ENCODE data around the gene KLHL22. TPM values are rescaled to one million over a fixed set of nuclear protein-coding genes. Genes with fewer than 3 reads are reported as not detected.

Gene KLHL22
- total RNA-seq, 4 donors from 2014 or later, result 24.1 to 32.2 (median 28.4) TPM

- Histone ChIP-seq H3K27me3 (no peaks in the 10 kb centered on the region), H3K9me3 (no peaks in the 10 kb centered on the region), H3K4me1 (peaks cover 0 to 2% of the 10 kb centered on the region in 2 donors), H3K4me3 (no peak overlapping the region), H3K36me3 (peaks cover 0 to 3% of the 10 kb centered on the region in 2 donors), H3K27ac (no peak overlapping the region)
- DNase-seq (no peak), ATAC-seq (no peak)
- intact Hi-C loops (cut with DNase I; ENCODE audit: low total_unique reads) (no loop called here), in situ Hi-C loops (cut with MboI; ENCODE audit: low sequenced_read_pairs in 4 of 4) (loop anchor here in 2 of 4 donors (25.0 kb wide), 1 partner anchor 287 kb away; no protein-coding TSS in a partner anchor)
- TF ChIP-seq POLR2A (IDR thresholded peaks at IDR 0.05) (no peak), CTCF (IDR thresholded peaks at IDR 0.05 in 4 of 5, conservative IDR thresholded peaks at IDR 0.05 in 1 of 5) (no peak)
These were observed 94.8 kb downstream of the KLHL22 start for GRCh38 chr22:20400606-20401375.

GRCh38 chr22:20399866-20400605, 95.6 kb downstream of the KLHL22 start:
- no peak for ATAC-seq
- no peak overlapping the region for H3K27ac ChIP-seq
- no peaks in the 10 kb centered on the region for H3K36me3 ChIP-seq
- DNase-seq, result no peak
- H3K4me3 ChIP-seq, result no peak overlapping the region
- intact Hi-C loops (cut with DNase I; ENCODE audit: low total_unique reads) (no loop called here), in situ Hi-C loops (cut with MboI; ENCODE audit: low sequenced_read_pairs in 4 of 4) (loop anchor here in 2 of 4 donors (25.0 kb wide), 1 partner anchor 287 kb away; no protein-coding TSS in a partner anchor)
- H3K9me3 ChIP-seq, result no peaks in the 10 kb centered on the region
- H3K27me3 ChIP-seq, result no peaks in the 10 kb centered on the region
- TF ChIP-seq CTCF (IDR thresholded peaks at IDR 0.05 in 4 of 5, conservative IDR thresholded peaks at IDR 0.05 in 1 of 5), result no peak
- no peak for TF ChIP-seq POLR2A (IDR thresholded peaks at IDR 0.05)
- H3K4me1 ChIP-seq, result peaks cover 2 to 4% of the 10 kb centered on the region in 2 donors

GRCh38 chr22:20398420-20398819, 97.2 kb downstream of the KLHL22 start:
- intact Hi-C loops (cut with DNase I; ENCODE audit: low total_unique reads) (no loop called here), in situ Hi-C loops (cut with MboI; ENCODE audit: low sequenced_read_pairs in 4 of 4) (no loop called here)
- ATAC-seq, result no peak

GRCh38 chr22:20397498-20397897, 98.1 kb downstream of the KLHL22 start:
- intact Hi-C loops (cut with DNase I; ENCODE audit: low total_unique reads), result no loop called here
- Histone ChIP-seq H3K27ac (no peak overlapping the region), H3K9me3 (no peaks in the 10 kb centered on the region), H3K4me1 (peaks cover 6 to 12% of the 10 kb centered on the region in 2 donors), H3K36me3 (no peaks in the 10 kb centered on the region), H3K4me3 (no peak overlapping the region), H3K27me3 (no peaks in the 10 kb centered on the region)
- no peak for DNase-seq
- TF ChIP-seq CTCF (IDR thresholded peaks at IDR 0.05 in 4 of 5, conservative IDR thresholded peaks at IDR 0.05 in 1 of 5) (no peak), POLR2A (IDR thresholded peaks at IDR 0.05) (no peak)
- ATAC-seq, result no peak
- in situ Hi-C loops (cut with MboI; ENCODE audit: low sequenced_read_pairs in 4 of 4), result no loop called here

More at GRCh38 chr22:20398420-20398819, 97.2 kb downstream of the KLHL22 start:
- H3K27ac ChIP-seq, result no peak overlapping the region
- H3K27me3 ChIP-seq, result no peaks in the 10 kb centered on the region
- no peaks in the 10 kb centered on the region for H3K36me3 ChIP-seq
- peaks cover 5 to 12% of the 10 kb centered on the region in 2 donors for H3K4me1 ChIP-seq
- no peak for DNase-seq
- no peak overlapping the region for H3K4me3 ChIP-seq
- TF ChIP-seq CTCF (IDR thresholded peaks at IDR 0.05 in 4 of 5, conservative IDR thresholded peaks at IDR 0.05 in 1 of 5) (no peak), POLR2A (IDR thresholded peaks at IDR 0.05) (no peak)
- no peaks in the 10 kb centered on the region for H3K9me3 ChIP-seq

Measured in gastrocnemius medialis (tissue), 4 donors.